A204.1 (cell line): ENCODE results near the gene TSC22D2.
"Not testable (repeated sequence)": the region's sequence is repeated elsewhere in the genome, so short reads cannot be mapped to it uniquely, and the experiment has no call there.

Experiments
- FAIRE-seq: peaks from 2 replicates; lab custom pipeline; 2012; peaks lifted over from hg19 to GRCh38; lab: Jason Lieb, UNC

The TSC22D2 gene

GRCh38 chr3:150490277-150490986 lies 82.3 kb downstream of the TSC22D2 start:
- no peak for FAIRE-seq

GRCh38 chr3:150494411-150494977 lies 86.4 kb downstream of the TSC22D2 start:
- no peak for FAIRE-seq

- FAIRE-seq = no peak
These were observed 87.1 kb downstream of the TSC22D2 start for GRCh38 chr3:150495149-150495548.

GRCh38 chr3:150495563-150496168 lies 87.6 kb downstream of the TSC22D2 start:
- peak; percentile 97 for FAIRE-seq

- no peak for FAIRE-seq
These were observed 89.9 kb downstream of the TSC22D2 start for GRCh38 chr3:150497956-150498355.

GRCh38 chr3:150500960-150501359 lies 92.9 kb downstream of the TSC22D2 start:
- not testable (repeated sequence) for FAIRE-seq

- no peak for FAIRE-seq
These were observed 95.5 kb downstream of the TSC22D2 start for GRCh38 chr3:150503402-150504099.

GRCh38 chr3:150504483-150504882 lies 96.4 kb downstream of the TSC22D2 start:
- no peak for FAIRE-seq

- no peak for FAIRE-seq
These were observed 100.3 kb downstream of the TSC22D2 start for GRCh38 chr3:150508401-150508800.

- no peak for FAIRE-seq
These were observed 101.7 kb downstream of the TSC22D2 start for GRCh38 chr3:150509780-150510179.

- FAIRE-seq = no peak
These were observed 103.2 kb downstream of the TSC22D2 start for GRCh38 chr3:150511122-150511821.

- FAIRE-seq = no peak
These were observed 107.1 kb downstream of the TSC22D2 start for GRCh38 chr3:150515210-150515609.
